GM23338 (cell line): ENCODE measurements around the gene DDX20. TPM values are rescaled to one million over a fixed set of nuclear protein-coding genes. Genes with fewer than 3 reads are reported as not detected.

Source experiments
- ATAC-seq: fragments of 200-7000 bp; cut with Tn5 transposase; 3 replicates; pipeline ENCODE4 v1.9.1; 2020
- DNase-seq: peaks from one replicate; pipeline ENCODE4 v3.0.0-alpha.2; 2015; ENCODE audit warnings: low spot score
- H2AFZ ChIP-seq: fragments of 200-600 bp; sonication (generic); 2 replicates; pipeline ENCODE4 v1.8.0; 2016; ENCODE audit warnings: antibody characterized with exemption, mild to moderate bottlenecking, moderate library complexity
- H3F3A ChIP-seq: fragments of 200-600 bp; sonication (generic); replicated peaks from 2 replicates; pipeline ENCODE4 v1.8.0; 2017; ENCODE audit warnings: antibody characterized with exemption, mixed run types, low read depth
- H3K27ac ChIP-seq: fragments of 200-600 bp; sonication (generic); 2 replicates; pipeline ENCODE4 v1.6.1; 2016; ENCODE audit warnings: low read depth
- H3K27me3 ChIP-seq: fragments of 200-600 bp; sonication (generic); 2 replicates; pipeline ENCODE4 v1.8.0; 2016; ENCODE audit warnings: mild to moderate bottlenecking, mixed run types, moderate library complexity; ENCODE audit not compliant: insufficient read depth
- H3K36me3 ChIP-seq: fragments of 200-600 bp; sonication (generic); 2 replicates; pipeline ENCODE4 v1.8.0; 2016; ENCODE audit warnings: mild to moderate bottlenecking; ENCODE audit not compliant: insufficient read depth
- H3K4me1 ChIP-seq: fragments of 200-600 bp; sonication (generic); 2 replicates; pipeline ENCODE4 v1.8.0; 2016; ENCODE audit warnings: mild to moderate bottlenecking, moderate library complexity; ENCODE audit not compliant: insufficient read depth
- H3K4me2 ChIP-seq: fragments of 200-600 bp; sonication (generic); 2 replicates; pipeline ENCODE4 v1.7.1; 2017; ENCODE audit warnings: mixed run types
- H3K4me3 ChIP-seq: fragments of 200-600 bp; sonication (generic); 2 replicates; pipeline ENCODE4 v1.6.1; 2016; ENCODE audit warnings: mixed run types
- H3K79me2 ChIP-seq: fragments of 200-600 bp; sonication (generic); replicated peaks from 2 replicates; pipeline ENCODE4 v1.8.0; 2017; ENCODE audit warnings: mild to moderate bottlenecking; ENCODE audit not compliant: insufficient read depth
- H3K9me2 ChIP-seq: fragments of 200-600 bp; sonication (generic); 2 replicates; pipeline ENCODE4 v1.8.0; 2017; ENCODE audit not compliant: insufficient read depth
- H4K20me1 ChIP-seq: fragments of 200-600 bp; sonication (generic); replicated peaks from 2 replicates; pipeline ENCODE4 v1.8.0; 2017; ENCODE audit warnings: mild to moderate bottlenecking; ENCODE audit not compliant: insufficient read depth
- H3K27ac Mint-ChIP-seq: 2 replicates; pipeline ENCODE4 v1.8.0; 2020; ENCODE audit warnings: inconsistent platforms, mild to moderate bottlenecking, moderate library complexity, mixed read lengths
- H3K27me3 Mint-ChIP-seq: 3 replicates; pipeline ENCODE4 v1.8.0; 2022; ENCODE audit warnings: low read depth, mild to moderate bottlenecking, moderate library complexity, mixed read lengths, inconsistent platforms; ENCODE audit not compliant: insufficient read depth, poor library complexity
- H3K36me3 Mint-ChIP-seq: 3 replicates; pipeline ENCODE4 v1.8.0; 2021; ENCODE audit warnings: low read depth, mild to moderate bottlenecking, inconsistent platforms, moderate library complexity, mixed read lengths
- H3K4me1 Mint-ChIP-seq: 3 replicates; pipeline ENCODE4 v1.8.0; 2020; ENCODE audit warnings: mild to moderate bottlenecking, inconsistent platforms, mixed read lengths
- H3K4me3 Mint-ChIP-seq: 3 replicates; pipeline ENCODE4 v1.8.0; 2021; ENCODE audit warnings: moderate library complexity, mild to moderate bottlenecking, inconsistent platforms, mixed read lengths
- H3K9me3 Mint-ChIP-seq: 3 replicates; pipeline ENCODE4 v1.8.0; 2020; ENCODE audit warnings: moderate library complexity, mild to moderate bottlenecking, inconsistent platforms, mixed read lengths
- CREB1 ChIP-seq: fragments of 250-450 bp; sonication (Bioruptor Pico); IDR thresholded peaks from 2 replicates; pipeline ENCODE4 v1.5.0; 2020; ENCODE audit warnings: low read depth, mild to moderate bottlenecking, moderate library complexity
- CTCF ChIP-seq, 2 experiments: fragments of 200-600 bp in 1 of 2; sonication (generic) in 1 of 2; conservative IDR thresholded peaks; 2 replicates each; pipeline versions ENCODE4 v1.5.1 to v1.6.1; 2016 to 2017; ENCODE audit warnings: antibody characterized with exemption in 2 of 2, low read depth in 2 of 2, mild to moderate bottlenecking in 2 of 2, moderate library complexity in 1 of 2
- EZH2 ChIP-seq: fragments of 200-600 bp; sonication (generic); IDR thresholded peaks from one replicate; pipeline ENCODE4 v1.8.0; 2017; ENCODE audit warnings: antibody characterized with exemption, mild to moderate bottlenecking, low read depth; ENCODE audit not compliant: unreplicated experiment
- EZH2phosphoT487 ChIP-seq: fragments of 200-600 bp; sonication (generic); IDR thresholded peaks from one replicate; pipeline ENCODE4 v1.8.1; 2018; ENCODE audit warnings: antibody characterized with exemption; ENCODE audit not compliant: unreplicated experiment
- JUNB ChIP-seq: IDR thresholded peaks from one replicate; pipeline ENCODE4 v1.6.1; 2016; ENCODE audit warnings: antibody characterized with exemption; ENCODE audit not compliant: unreplicated experiment
- NANOG ChIP-seq: IDR thresholded peaks from 2 replicates; pipeline ENCODE4 v1.6.1; 2016; ENCODE audit warnings: antibody characterized with exemption, borderline replicate concordance
- POLR2AphosphoS5 ChIP-seq: IDR thresholded peaks from 2 replicates; pipeline ENCODE4 v1.6.1; 2016; ENCODE audit warnings: antibody characterized with exemption, low read depth
- REST ChIP-seq: IDR thresholded peaks from one replicate; pipeline ENCODE4 v1.6.1; 2018; ENCODE audit warnings: antibody characterized with exemption; ENCODE audit not compliant: unreplicated experiment
- STAT1 ChIP-seq: IDR thresholded peaks from one replicate; pipeline ENCODE4 v1.6.1; 2016; ENCODE audit warnings: antibody characterized with exemption; ENCODE audit not compliant: unreplicated experiment
- ZNF114 ChIP-seq: fragments of 250-450 bp; sonication (Bioruptor Pico); IDR thresholded peaks from 2 replicates; pipeline ENCODE4 v1.5.0; 2020; ENCODE audit warnings: mild to moderate bottlenecking, moderate library complexity
- ZNF331 ChIP-seq: fragments of 250-450 bp; sonication (Bioruptor Pico); IDR thresholded peaks from 2 replicates; pipeline ENCODE4 v1.5.0; 2020; ENCODE audit warnings: low read depth, mild to moderate bottlenecking, moderate library complexity
- polyA plus RNA-seq: library from polyadenylated mRNA; unstranded; fragments of >200 nt; fragmentation: Nextera tagmentation; extraction: Ambion mirVana; gene quantifications from 2 replicates; pipeline ENCODE4 v1.2.1, GENCODE V29; 2016
- total RNA-seq: library from RNA; depleted of rRNA; stranded (reverse); fragments of >200 nt; shearing (Covaris generic); gene quantifications from 2 replicates; pipeline ENCODE4 v1.2.3, GENCODE V29; 2014
- TF ChIP-seq, protein P1 (sequence below): IDR thresholded peaks from 2 replicates; pipeline ENCODE4 v1.6.1; 2016; ENCODE audit warnings: antibody characterized with exemption

Gene DDX20
- total and polyA plus RNA-seq, 2 experiments from 2014 or later, result 11.9 to 54.4 TPM

DNA sequence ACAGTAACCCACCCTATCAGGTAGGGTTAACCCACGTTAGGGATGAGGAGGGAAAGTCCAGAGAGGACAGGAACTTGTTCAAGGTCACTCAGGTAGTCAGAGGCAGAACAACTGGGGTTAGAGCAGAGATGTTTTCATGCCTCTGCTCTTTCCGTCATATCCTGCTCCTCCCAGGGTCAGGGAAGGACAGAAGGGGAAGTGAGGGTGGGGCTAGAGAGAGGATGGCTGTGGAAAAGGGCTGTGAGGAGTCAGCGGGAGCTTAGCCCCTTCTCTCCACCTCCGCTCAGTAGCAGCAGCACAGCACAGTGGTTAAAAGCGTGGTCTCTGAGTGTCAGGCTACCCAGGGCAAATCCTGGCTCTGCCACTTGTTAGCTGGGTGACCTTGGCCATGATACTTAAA lies 36.5 kb downstream of the DDX20 start (continued):
- TF ChIP-seq, protein P1, sequence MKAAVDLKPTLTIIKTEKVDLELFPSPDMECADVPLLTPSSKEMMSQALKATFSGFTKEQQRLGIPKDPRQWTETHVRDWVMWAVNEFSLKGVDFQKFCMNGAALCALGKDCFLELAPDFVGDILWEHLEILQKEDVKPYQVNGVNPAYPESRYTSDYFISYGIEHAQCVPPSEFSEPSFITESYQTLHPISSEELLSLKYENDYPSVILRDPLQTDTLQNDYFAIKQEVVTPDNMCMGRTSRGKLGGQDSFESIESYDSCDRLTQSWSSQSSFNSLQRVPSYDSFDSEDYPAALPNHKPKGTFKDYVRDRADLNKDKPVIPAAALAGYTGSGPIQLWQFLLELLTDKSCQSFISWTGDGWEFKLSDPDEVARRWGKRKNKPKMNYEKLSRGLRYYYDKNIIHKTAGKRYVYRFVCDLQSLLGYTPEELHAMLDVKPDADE, result no peak
- TF ChIP-seq ZNF114 (CRISPR knock-in tag) (no peak), CREB1 (CRISPR knock-in tag) (no peak), NANOG (no peak), EZH2phosphoT487 (no peak), POLR2AphosphoS5 (no peak), REST (no peak), ZNF331 (CRISPR knock-in tag) (no peak), JUNB (no peak)

GRCh38 chr1:111793923-111794322 lies 38.2 kb downstream of the DDX20 start:
- Histone ChIP-seq H3K4me3 (no peak overlapping the region), H3K27ac (no peak overlapping the region), H3F3A (no peaks in the 10 kb centered on the region), H3K4me2 (no peak overlapping the region), H4K20me1 (no peaks in the 10 kb centered on the region), H3K4me1 (no peaks in the 10 kb centered on the region), H2AFZ (no peak overlapping the region), H3K27me3 (no peaks in the 10 kb centered on the region), H3K9me2 (peaks cover 4% of the 10 kb centered on the region), H3K36me3 (no peaks in the 10 kb centered on the region), H3K79me2 (no peaks in the 10 kb centered on the region)
- H3K36me3 Mint-ChIP-seq, result no peaks in the 10 kb centered on the region
- peaks cover 4% of the 10 kb centered on the region for H3K27me3 Mint-ChIP-seq
- no peak overlapping the region for H3K4me3 Mint-ChIP-seq
- DNase-seq (no peak), ATAC-seq (no peak)
- no peaks in the 10 kb centered on the region for H3K9me3 Mint-ChIP-seq
- peaks cover 9% of the 10 kb centered on the region; the same call in 2 of the 3 replicates for H3K4me1 Mint-ChIP-seq
- H3K27ac Mint-ChIP-seq, result no peak overlapping the region
- TF ChIP-seq EZH2 (no peak), CREB1 (CRISPR knock-in tag) (no peak), CTCF (conservative IDR thresholded peaks at IDR 0.05; ENCODE audit: low read depth in 2 of 2) (no peak), ZNF114 (CRISPR knock-in tag) (no peak), POLR2AphosphoS5 (no peak), NANOG (no peak), EZH2phosphoT487 (no peak), ZNF331 (CRISPR knock-in tag) (no peak), STAT1 (no peak)
- TF ChIP-seq, protein P1, result no peak
